ENCODE measurements around the gene MCUR1.
"Not testable (repeated sequence)": the region's sequence is repeated elsewhere in the genome, so short reads cannot be mapped to it uniquely, and the experiment has no call there.

MCUR1 gene

DNA sequence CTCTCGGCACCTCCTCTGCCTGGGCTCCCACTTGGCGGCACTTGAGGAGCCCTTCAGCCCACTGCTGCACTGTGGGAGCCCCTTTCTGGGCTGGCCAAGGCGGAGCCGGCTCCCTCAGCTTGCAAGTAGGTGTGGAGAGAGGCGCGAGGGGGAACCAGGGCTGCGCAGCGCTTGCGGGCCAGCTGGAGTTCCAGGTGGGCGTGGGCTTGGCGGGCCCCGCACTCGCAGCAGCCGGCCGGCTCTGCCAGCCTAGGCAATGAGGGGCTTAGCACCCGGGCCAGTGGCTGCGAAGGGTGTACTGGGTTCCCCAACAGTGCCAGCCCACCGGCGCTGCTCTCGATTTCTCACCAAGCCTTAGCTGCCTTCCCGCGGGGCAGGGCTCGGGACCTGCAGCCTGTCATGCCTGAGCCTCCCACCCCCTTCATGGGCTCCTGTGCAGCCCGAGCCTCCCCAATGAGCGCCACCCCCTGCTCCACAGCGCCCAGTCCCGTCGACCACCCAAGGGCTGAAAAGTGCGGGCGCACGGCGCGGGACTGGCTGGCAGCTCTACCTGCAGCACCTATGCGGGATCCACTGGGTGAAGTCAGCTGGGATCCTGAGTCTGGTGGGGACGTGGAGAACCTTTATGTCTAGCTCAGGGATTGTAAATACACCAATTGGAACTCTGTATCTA lies 41.9 kb downstream of the MCUR1 start:
- DNase-seq, result not testable (repeated sequence)

DNA sequence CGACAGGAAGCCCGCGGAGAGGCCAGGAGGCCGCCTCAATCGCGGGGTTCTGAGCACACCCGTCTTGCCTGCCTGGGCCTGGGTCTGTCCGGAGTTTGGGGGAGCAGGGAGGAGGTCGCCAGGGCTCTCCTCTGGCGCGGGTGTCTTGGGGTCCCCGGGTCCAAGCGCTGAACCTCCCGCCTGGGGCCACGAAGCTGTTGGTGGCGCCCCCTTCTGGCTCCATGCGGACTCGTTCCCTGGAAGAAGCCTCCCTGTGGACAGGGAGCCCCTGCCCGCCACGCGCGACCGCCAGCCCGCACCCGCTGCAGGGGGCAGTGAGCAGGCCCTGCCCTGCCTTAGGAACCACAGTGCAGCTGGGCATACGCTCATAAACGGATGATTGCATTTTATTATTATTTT lies 44.7 kb downstream of the MCUR1 start:
- DNase-seq, result peak; percentile 43 to 51

GRCh38 chr6:13769034-13769654 lies 45.2 kb downstream of the MCUR1 start:
- no peak for DNase-seq

GRCh38 chr6:13767121-13767808 lies 47.1 kb downstream of the MCUR1 start:
- DNase-seq, result peak; percentile 57 to 60

DNA sequence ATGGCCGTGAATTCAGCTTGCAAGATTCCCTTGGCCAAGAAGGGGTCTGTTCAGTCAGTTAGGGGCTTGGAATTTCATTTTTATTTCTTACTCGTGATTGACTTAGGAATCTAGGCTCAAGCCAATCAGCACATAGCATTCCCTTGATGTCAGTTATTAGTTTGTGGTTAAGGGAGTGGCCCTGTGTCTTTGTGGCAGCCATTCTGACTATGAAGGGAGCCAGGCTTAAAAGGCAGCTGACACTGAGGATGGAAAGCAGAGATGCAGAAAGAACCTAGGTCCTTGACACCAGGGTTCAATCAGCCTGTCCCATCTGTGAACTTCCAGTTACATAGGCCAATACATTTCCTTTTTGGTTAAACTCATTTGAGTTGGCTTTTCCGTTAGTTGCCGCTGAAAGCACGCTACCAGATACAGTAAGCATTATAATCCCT lies 48.1 kb downstream of the MCUR1 start:
- no peak for DNase-seq

GRCh38 chr6:13765570-13765969 lies 48.8 kb downstream of the MCUR1 start:
- no peak for DNase-seq

DNA sequence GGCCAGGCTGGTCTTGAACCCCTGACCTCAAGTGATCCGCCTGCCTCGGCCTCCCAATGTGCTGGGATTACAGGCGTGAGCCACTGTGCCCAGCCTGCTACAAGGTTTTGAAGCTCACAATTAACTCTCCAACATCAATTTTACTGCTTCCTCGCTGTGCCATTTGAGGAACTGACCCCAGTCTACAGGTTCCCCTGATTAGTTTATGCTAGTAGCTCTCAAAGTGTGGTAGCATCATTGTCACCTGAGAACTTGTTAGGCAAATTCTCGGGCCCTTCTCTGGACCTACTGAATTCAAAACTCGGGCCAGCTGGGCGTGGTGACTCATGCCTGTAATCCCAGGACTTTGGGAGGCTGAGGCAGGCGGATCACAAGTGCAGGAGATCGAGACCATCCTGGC lies 49.4 kb downstream of the MCUR1 start:
- DNase-seq, result no peak

DNA sequence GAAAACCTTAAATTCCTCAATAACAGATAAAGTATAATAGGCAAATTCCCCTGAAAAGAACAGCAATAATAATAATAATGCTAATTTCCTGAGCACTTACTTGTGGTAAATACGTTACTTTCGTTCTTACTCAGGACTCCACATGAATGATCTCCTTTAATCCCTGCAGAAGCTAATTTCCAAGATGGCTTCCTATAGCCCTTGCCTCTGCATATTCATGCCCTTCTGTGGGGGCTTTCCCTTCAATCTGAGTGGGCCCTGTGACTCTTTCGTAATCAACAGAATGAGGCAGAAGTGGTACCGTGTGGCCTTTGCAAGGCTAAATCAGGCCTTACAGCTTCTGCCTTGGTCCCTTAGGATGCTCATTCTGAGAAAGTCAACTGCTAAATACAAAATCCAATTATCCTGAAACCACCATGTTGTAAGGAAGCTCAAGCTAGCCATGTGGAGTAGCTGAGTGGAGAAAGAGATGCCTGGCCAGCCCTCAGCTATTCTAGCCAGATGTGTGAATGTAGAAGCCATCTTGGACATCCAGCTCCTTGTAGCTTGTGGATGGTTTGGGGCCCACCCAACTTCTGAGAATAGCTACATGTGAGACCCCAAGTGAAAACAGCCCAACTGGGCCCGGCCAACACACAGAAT lies 50.5 kb downstream of the MCUR1 start:
- peak; percentile 48 to 58 for DNase-seq

- DNase-seq, result peak; percentile 49 to 51
These were observed 51.5 kb downstream of the MCUR1 start for GRCh38 chr6:13762611-13763441.

GRCh38 chr6:13761361-13762036 lies 52.9 kb downstream of the MCUR1 start:
- DNase-seq, result no peak

DNA sequence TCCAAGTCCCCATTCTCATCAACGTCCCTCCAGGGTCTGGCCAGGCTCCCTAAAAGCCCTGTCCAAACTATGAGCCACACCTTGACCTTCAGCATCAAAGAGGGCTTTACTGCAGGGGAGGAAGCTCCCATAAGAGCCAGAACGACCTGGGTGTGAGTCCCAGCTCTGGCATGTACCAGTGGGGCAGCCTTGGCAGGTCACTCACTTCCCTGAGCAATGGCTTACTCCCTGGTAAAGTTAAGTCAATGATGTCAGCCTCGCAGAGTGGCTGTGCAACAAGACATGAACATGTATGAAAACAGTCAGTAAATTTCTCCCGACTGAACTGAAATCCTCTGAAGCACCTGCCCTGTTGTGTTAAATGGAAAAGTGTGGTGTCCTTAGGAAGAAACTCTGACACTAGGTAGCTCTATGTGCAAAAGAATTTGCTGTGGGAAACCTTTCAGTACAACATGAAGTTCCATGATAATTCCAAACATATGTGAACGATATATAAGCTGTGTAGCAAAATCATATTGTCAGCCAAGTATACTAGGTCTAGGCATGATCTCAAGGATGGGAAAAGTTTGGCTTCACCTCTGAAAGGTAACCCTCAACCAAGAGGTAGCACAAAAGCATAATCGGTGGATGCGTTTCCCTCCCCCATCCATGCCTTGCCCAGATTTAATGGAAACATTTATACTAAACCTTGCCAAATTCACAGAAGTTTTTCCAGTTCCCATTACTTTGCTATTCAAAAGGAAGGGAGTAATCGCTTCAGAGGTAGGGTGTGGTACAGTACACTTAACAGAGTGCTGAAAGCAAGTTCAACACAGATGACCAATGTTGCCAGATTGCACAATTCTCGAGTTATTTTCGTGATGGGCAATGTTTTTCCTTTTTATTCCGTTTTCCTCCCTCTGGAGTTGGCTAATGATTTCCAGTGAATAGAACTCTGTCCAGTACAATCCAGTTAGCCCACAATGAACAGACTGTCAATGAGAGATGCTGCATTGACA lies 53.8 kb downstream of the MCUR1 start:
- no peak for DNase-seq

DNA sequence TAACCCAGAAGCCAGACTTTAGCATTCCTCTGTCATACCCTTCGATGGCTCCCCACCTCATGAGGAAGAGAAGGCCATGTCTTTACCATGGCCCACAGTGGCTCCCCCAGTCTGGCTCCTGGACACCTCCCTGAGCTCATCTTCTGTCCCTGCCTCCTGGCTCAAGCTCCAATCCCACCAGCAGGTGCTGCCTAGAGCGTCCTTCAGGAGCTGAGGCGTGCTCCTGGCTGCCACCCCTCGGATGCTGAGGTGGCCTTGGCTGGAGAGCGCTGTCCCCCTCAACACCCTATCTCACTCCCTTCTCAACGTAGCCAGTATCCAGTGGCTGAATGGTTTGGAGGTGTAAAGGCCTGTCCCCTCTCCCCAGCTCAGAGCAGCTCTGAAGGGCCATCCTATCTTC lies 55.3 kb downstream of the MCUR1 start:
- DNase-seq, result no peak

DNA sequence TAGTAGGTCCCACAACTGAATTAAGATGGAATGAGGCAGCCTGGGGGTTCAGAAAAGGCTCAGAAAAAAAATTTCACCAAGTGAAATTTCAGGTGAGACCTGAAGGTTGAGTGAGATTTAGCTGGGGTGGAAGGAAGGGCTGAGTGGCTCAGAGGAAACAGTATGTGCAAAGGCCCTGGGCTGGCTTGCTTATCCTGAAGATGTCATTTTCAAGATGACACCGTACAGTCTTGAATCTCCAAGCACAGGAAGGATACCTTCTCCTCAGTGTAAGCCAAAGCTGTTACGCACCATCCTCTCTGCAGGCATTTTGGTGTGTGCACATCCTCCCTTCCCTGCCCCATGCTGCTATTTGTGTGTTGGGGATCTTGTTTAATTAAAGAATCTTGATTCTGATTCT lies 59.7 kb downstream of the MCUR1 start:
- no peak for DNase-seq

- no peak for DNase-seq
These were observed 70.6 kb downstream of the MCUR1 start for GRCh38 chr6:13743736-13744127.

- no peak for DNase-seq
These were observed 71.2 kb downstream of the MCUR1 start for GRCh38 chr6:13742961-13743735.

- no peak for DNase-seq
These were observed 73.0 kb downstream of the MCUR1 start for GRCh38 chr6:13741365-13741764.

Data from activated T-cell treated with anti-CD3 and anti-CD28 coated beads, Interleukin-2, amount 50 U/mL, for 48 hours (primary cell).